Measurements from ENCODE around the gene COPS9. TPM values are rescaled to one million over a fixed set of nuclear protein-coding genes. Genes with fewer than 3 reads are reported as not detected.
A peak's percentile ranks its signal among the peaks of the same experiment; 100 is the strongest.

COPS9 gene
- total RNA-seq, 2 donors from 2014 or later = 170 to 184 TPM

GRCh38 chr2:240121190-240121589 lies 14.9 kb downstream of the COPS9 start:
- H3K27me3 ChIP-seq = no peaks in the 10 kb centered on the region
- ATAC-seq = no peak
- intact Hi-C loops (cut with DNase I) = no loop called here
- no peaks in the 10 kb centered on the region for H3K36me3 ChIP-seq (replicated peaks in 1 of 2; ENCODE audit: insufficient read depth in 1 of 2, low read depth in 2 of 2)
- DNase-seq = no peak
- WGBS, 2 donors = 53 to 55% methylated on average over 4 of the region's 4 CpGs
- no peaks in the 10 kb centered on the region for H3K4me1 ChIP-seq
- H3K27ac ChIP-seq = no peak overlapping the region
- H3K4me3 ChIP-seq = no peak overlapping the region
- H3K9me3 ChIP-seq = no peaks in the 10 kb centered on the region
- no peak for TF ChIP-seq CTCF (IDR thresholded peaks at IDR 0.05)
- TF ChIP-seq POLR2A (IDR thresholded peaks at IDR 0.05) = no peak

DNA sequence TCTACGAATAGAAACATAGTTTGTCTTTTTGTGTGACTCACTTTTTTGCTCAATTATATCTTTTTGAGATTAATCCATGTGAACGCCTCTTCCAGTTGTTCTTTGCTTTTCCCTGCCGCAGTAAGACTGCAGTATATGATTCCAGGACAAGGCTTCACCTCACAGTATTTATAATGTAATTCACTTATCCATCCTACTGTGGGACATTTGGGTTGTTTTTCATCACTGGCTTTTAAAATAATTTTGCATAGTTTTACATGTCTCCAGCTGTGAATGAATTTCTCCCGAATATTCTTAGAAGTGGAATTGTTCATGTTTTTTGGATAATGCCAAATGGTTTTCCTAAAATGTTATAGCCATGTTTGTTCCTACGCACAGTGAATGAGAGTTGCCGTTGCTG lies 21.9 kb downstream of the COPS9 start:
- no peaks in the 10 kb centered on the region for H3K4me1 ChIP-seq
- WGBS, 2 donors = 67 to 71% methylated on average over 6 of the region's 6 CpGs
- TF ChIP-seq CTCF (IDR thresholded peaks at IDR 0.05) (no peak), POLR2A (IDR thresholded peaks at IDR 0.05) (no peak)
- H3K36me3 ChIP-seq (replicated peaks in 1 of 2; ENCODE audit: insufficient read depth in 1 of 2, low read depth in 2 of 2) = no peaks in the 10 kb centered on the region
- no peak overlapping the region for H3K4me3 ChIP-seq
- H3K9me3 ChIP-seq = no peaks in the 10 kb centered on the region
- intact Hi-C loops (cut with DNase I) = no loop called here
- H3K27me3 ChIP-seq = no peaks in the 10 kb centered on the region
- no peak overlapping the region for H3K27ac ChIP-seq
- DNase-seq = no peak
- ATAC-seq = no peak

DNA sequence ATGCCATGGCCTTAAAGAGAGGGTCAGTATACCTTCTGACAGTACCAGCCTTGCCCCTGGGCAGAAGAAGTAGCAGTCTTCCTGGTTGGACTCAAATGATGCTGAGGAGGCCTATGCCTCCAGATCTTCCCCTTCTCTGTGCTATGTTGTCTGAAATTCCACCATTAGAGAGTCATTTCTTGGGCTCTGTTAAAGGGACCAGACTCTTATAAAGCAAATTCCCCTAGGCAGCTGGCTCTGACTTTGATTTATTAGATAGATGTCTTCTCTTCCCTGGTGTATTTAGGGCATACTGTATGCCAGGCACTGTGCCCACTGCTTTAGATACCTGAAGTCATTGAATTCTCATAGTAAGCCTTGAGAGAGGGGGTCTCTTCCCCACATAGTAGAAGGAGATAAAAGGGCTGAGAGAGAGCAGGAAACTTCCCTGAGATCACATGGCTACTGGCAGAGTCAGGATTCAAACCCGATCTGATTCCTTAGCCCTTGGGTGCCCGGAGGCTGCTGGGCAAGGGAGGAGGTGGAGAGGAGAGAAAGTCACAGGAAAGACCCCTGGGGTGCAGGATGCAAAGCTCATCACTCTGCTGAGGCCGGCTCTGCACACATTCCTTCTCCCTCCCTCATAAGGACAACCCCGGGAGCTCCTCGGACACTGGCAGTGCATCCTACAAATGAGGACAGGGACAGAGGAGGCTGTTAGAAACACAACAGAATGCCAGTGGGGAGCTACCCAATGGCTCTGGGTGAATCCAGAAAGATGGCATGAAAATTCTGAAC lies 23.0 kb downstream of the COPS9 start:
- WGBS, 2 donors = 13 to 22% methylated on average over 5 of the region's 5 CpGs
- Histone ChIP-seq H3K4me1 (no peaks in the 10 kb centered on the region), H3K4me3 (no peak overlapping the region), H3K36me3 (replicated peaks in 1 of 2; ENCODE audit: insufficient read depth in 1 of 2, low read depth in 2 of 2) (no peaks in the 10 kb centered on the region), H3K9me3 (no peaks in the 10 kb centered on the region), H3K27ac (no peak overlapping the region), H3K27me3 (no peaks in the 10 kb centered on the region)
- ATAC-seq = no peak
- no peak for TF ChIP-seq POLR2A (IDR thresholded peaks at IDR 0.05)
- no peak for TF ChIP-seq CTCF (IDR thresholded peaks at IDR 0.05)
- DNase-seq = no peak
- intact Hi-C loops (cut with DNase I) = no loop called here

GRCh38 chr2:240111253-240111652 lies 24.9 kb downstream of the COPS9 start:
- H3K27me3 ChIP-seq = no peaks in the 10 kb centered on the region
- 49 to 66% methylated on average over 10 of the region's 10 CpGs for WGBS, 2 donors

More at GRCh38 chr2:240111253-240111652, 24.9 kb downstream of the COPS9 start:
- TF ChIP-seq POLR2A (IDR thresholded peaks at IDR 0.05) (no peak), CTCF (IDR thresholded peaks at IDR 0.05) (no peak)
- no peaks in the 10 kb centered on the region for H3K4me1 ChIP-seq
- no peak overlapping the region for H3K4me3 ChIP-seq
- ATAC-seq = no peak
- peak in 1 of 4 donors; percentile 10 for DNase-seq
- intact Hi-C loops (cut with DNase I) = no loop called here
- H3K27ac ChIP-seq = no peak overlapping the region
- H3K36me3 ChIP-seq (replicated peaks in 1 of 2; ENCODE audit: insufficient read depth in 1 of 2, low read depth in 2 of 2) = no peaks in the 10 kb centered on the region
- no peaks in the 10 kb centered on the region for H3K9me3 ChIP-seq

Data from body of pancreas (tissue), 4 donors.